ENCODE results near the gene HDAC1.

The HDAC1 gene

DNA sequence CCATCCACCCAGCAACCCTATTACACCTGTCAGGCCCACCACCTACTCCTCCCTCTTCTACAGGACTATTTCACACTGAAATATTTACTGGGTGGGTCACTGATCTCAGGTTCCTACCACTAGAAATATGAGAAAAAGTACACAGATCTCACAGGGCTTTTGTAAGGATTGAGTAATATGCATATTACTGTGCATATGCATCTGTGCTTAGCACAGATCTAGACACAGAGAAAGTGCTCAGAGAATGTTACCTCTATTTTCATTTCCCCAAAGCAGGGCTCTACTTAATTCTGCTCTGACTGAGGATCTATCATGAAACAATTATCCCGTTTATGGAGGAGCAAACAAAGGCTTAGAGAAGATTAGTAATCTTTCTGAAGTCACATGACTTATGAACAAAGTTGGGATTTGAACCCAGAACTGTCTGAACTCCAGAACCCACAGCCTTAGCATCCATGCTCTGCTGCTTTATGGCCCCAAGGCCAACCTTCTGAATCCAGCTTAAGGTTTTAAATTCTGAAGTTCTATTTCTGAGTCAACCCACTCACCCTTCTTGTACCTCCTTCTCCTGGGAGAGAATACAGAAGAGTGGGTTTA lies 82.2 kb downstream of the HDAC1 start:
- no peak for DNase-seq (ENCODE audit: low spot score)

DNA sequence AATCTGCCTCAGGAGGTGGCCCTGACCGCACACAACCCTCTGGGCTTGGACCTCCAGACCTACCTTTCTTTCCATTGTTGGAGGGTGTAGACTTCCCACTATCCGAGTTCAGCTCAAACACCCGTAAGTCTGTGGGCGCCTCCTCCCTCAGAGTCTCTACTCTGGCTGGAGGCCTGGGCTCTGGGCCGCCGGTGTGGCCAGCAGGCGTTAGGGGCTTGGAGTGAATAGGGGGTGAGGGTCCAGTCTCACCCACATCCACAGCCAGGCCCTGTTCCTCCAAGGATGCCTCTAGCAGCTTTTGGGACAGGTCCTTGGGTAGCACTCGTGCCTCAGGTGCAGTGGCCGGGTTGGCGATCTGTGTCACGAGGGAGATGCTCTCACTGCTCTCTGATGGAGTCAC lies 84.3 kb downstream of the HDAC1 start:
- no peak for DNase-seq (ENCODE audit: low spot score)

DNA sequence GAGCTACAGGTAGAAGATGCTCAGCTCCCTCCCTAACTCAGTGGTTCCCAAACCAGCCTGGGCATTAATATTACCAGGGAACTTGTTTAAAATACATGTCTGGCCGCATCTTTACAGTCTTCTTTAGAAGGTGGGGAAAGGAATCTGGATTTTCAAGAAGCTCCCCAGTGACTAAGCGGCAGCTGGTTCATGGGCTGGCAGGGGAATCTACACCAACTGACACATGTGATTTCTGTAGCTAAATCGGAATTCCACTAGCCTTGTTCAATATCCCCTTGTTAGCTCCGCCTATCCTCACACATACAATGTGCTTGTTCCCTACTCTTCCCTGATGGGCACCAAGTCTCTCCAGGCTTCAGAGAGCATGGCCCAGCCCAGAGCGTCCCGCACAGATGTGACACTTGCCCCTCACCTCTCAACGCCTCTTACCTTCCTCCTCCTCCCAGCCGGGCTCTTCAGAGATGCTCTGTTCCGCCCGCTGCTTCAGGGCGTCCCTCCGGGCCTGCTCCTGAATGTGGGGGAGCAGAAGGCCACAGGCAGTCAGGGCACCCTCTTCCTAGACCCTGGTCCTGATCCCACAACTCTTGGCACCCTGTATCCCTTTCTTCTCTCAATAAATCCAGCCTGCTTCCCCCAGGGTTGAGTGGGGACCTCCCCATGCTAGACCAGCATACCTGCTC lies 85.8 kb downstream of the HDAC1 start:
- DNase-seq (ENCODE audit: low spot score), result no peak

DNA sequence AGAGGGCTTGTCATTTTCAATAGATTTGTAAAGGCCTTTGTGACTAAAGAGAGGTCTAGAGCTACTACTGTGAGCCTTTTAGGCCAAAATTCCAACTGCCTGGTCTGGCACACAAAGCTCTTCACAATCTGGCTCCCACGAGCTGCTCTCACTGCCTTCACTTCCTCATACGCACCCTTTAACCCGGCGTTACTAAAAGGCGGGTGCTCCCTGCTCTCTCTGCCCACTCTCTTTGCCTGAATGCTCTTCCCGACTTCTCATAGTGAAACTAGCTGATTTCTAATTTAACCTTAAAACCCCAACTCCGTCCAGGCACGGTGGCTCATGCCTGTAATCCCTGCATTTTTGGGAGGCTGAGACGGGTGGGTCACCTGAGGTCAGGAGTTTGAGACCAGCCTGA lies 88.2 kb downstream of the HDAC1 start:
- DNase-seq (ENCODE audit: low spot score), result no peak

All from iPS-NIHi11 (cell line).